Panc1 (cell line): Measurements from ENCODE around the gene GIPC3. TPM values are rescaled to one million over a fixed set of nuclear protein-coding genes. Genes with fewer than 3 reads are reported as not detected.

Source experiments
- ATAC-seq: fragments of 200-7000 bp; cut with Tn5 transposase; 2 replicates; pipeline ENCODE4 v1.9.1; 2020; ENCODE audit warnings: mild to moderate bottlenecking, moderate library complexity
- BruUV-seq: library from RNA; stranded (reverse); fragments of 400-500 nt; replicated peaks from 2 replicates; lab custom pipeline; 2021; lab: Mats Ljungman, UMichigan
- CTCF ChIA-PET: fragments of 300-600 bp; sonication (Branson Sonifier 250); formaldehyde crosslinking; loops from one replicate; lab custom pipeline; 2022; ENCODE audit warnings: antibody characterized with exemption; lab: Charles Lee
- POLR2A ChIA-PET: fragments of 300-600 bp; sonication (Branson Sonifier 250); formaldehyde crosslinking; loops from one replicate; lab custom pipeline; 2022; ENCODE audit warnings: antibody characterized with exemption; lab: Charles Lee
- DNase-seq: peaks from one replicate; pipeline ENCODE4 v3.0.0-alpha.2; 2010; ENCODE audit warnings: low read depth, low spot score
- H3K27ac ChIP-seq: 2 replicates; pipeline ENCODE4 v1.5.1; 2011; ENCODE audit warnings: mild to moderate bottlenecking, low read length, inconsistent platforms
- H3K27me3 ChIP-seq: fragments of 200-500 bp; sonication (Bioruptor generic); 2 replicates; pipeline ENCODE4 v1.6.0; 2014; ENCODE audit warnings: low read length, inconsistent platforms; ENCODE audit not compliant: control insufficient read depth, insufficient read depth
- H3K36me3 ChIP-seq: fragments of 200-500 bp; sonication (Bioruptor generic); 2 replicates; pipeline ENCODE4 v1.5.1; 2014; ENCODE audit warnings: inconsistent platforms, mild to moderate bottlenecking, low read length, moderate library complexity; ENCODE audit not compliant: control insufficient read depth, insufficient read depth
- H3K4me1 ChIP-seq: 2 replicates; pipeline ENCODE4 v1.5.1; 2011; ENCODE audit warnings: inconsistent platforms, mild to moderate bottlenecking, low read length, moderate library complexity; ENCODE audit not compliant: control insufficient read depth, insufficient read depth
- H3K4me3 ChIP-seq, 2 experiments: 2 replicates each; pipeline ENCODE4 v1.5.1; 2011 to 2012; ENCODE audit warnings: low read depth in 2 of 2, low read length in 2 of 2, mild to moderate bottlenecking in 2 of 2, inconsistent platforms in 1 of 2, moderate library complexity in 1 of 2
- H3K9me3 ChIP-seq: fragments of 200-500 bp; sonication (Bioruptor generic); 2 replicates; pipeline ENCODE4 v1.5.1; 2014; ENCODE audit warnings: low read depth, mild to moderate bottlenecking, inconsistent platforms, low read length, moderate library complexity; ENCODE audit not compliant: control insufficient read depth, insufficient read depth
- POLR2AphosphoS5 ChIP-seq: IDR thresholded peaks from 2 replicates; pipeline ENCODE4 v1.6.1; 2012; ENCODE audit warnings: mild to moderate bottlenecking, low read depth, low read length, moderate library complexity
- SIN3A ChIP-seq: IDR thresholded peaks from 2 replicates; pipeline ENCODE4 v1.6.1; 2012; ENCODE audit warnings: low read depth, mild to moderate bottlenecking, low read length, moderate library complexity, borderline replicate concordance; ENCODE audit not compliant: insufficient read depth
- TCF7L2 ChIP-seq: IDR thresholded peaks from 2 replicates; pipeline ENCODE4 v1.6.1; 2011; ENCODE audit warnings: mild to moderate bottlenecking, low read depth, low read length, inconsistent platforms
- in situ Hi-C: cut with HindIII; loops from 2 replicates; pipeline ENCODE4 v1.10.0; 2016; ENCODE audit warnings: low sequenced_read_pairs, low pct_unique_long_range_greater_than_20kb
- intact Hi-C: fragments of 100-400 bp; cut with micrococcal nuclease; formaldehyde crosslinking; loops from one replicate; pipeline ENCODE4 v1.10.0; 2022; ENCODE audit not compliant: unreplicated experiment
- total RNA-seq: library from RNA; stranded (reverse); gene quantifications from one replicate; pipeline ENCODE4 v1.2.1, GENCODE V29; 2021; ENCODE audit not compliant: unreplicated experiment
- TF ChIP-seq, protein P1 (sequence below), 2 experiments: IDR thresholded peaks; 2 replicates each; pipeline ENCODE4 v1.6.1; 2011 to 2012; ENCODE audit warnings: low read depth in 2 of 2, control low read depth in 1 of 2, low read length in 1 of 2, mild to moderate bottlenecking in 1 of 2, moderate library complexity in 1 of 2; ENCODE audit not compliant: insufficient read depth in 1 of 2
- TF ChIP-seq, protein P2 (sequence below): fragments of 450-650 bp; IDR thresholded peaks from 2 replicates; pipeline ENCODE4 v1.5.1; 2017; ENCODE audit warnings: mild to moderate bottlenecking

GIPC3 gene
- total RNA-seq, 1 experiment from 2014 or later = 0.92 TPM

DNA sequence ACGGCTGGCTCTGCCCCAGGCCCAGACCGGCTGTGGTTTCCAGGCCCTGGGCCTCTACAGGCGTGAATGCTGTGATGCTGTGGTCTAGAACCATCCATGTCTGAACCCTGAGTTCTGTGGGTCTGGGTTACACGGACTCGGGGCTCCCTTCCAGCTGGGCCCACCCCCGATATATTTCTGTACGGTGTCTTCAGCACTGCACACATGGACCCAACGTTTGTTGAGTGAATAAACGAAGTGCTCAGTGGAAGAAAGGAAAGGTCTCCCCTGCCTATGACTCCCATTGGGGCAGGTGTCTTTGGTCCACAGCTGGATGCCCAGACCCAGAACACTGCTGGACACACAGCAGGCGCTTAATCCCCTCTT is 39.6 kb upstream of the GIPC3 start:
- no peaks in the 10 kb centered on the region for H3K4me1 ChIP-seq
- no peak overlapping the region for H3K27ac ChIP-seq
- in situ Hi-C loops = no loop called here
- ChIA-PET POLR2A (interaction anchor here (0.6 kb wide), 1 partner anchor 85 kb away, joined by 6 read pairs; no protein-coding TSS in a partner anchor), CTCF (interaction anchor here (0.6 kb wide), 1 partner anchor 218 kb away, joined by 4 read pairs; no protein-coding TSS in a partner anchor)
- intact Hi-C loops = no loop called here
- ATAC-seq (no peak), DNase-seq (no peak)
- no TSS peak for BruUV-seq
- H3K36me3 ChIP-seq = 0 out of 2 replicates have a peak, but pooled peaks cover 3% of the 10 kb centered on the region
- TF ChIP-seq, protein P1, sequence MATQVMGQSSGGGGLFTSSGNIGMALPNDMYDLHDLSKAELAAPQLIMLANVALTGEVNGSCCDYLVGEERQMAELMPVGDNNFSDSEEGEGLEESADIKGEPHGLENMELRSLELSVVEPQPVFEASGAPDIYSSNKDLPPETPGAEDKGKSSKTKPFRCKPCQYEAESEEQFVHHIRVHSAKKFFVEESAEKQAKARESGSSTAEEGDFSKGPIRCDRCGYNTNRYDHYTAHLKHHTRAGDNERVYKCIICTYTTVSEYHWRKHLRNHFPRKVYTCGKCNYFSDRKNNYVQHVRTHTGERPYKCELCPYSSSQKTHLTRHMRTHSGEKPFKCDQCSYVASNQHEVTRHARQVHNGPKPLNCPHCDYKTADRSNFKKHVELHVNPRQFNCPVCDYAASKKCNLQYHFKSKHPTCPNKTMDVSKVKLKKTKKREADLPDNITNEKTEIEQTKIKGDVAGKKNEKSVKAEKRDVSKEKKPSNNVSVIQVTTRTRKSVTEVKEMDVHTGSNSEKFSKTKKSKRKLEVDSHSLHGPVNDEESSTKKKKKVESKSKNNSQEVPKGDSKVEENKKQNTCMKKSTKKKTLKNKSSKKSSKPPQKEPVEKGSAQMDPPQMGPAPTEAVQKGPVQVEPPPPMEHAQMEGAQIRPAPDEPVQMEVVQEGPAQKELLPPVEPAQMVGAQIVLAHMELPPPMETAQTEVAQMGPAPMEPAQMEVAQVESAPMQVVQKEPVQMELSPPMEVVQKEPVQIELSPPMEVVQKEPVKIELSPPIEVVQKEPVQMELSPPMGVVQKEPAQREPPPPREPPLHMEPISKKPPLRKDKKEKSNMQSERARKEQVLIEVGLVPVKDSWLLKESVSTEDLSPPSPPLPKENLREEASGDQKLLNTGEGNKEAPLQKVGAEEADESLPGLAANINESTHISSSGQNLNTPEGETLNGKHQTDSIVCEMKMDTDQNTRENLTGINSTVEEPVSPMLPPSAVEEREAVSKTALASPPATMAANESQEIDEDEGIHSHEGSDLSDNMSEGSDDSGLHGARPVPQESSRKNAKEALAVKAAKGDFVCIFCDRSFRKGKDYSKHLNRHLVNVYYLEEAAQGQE (IDR thresholded peaks at IDR 0.05; ENCODE audit: insufficient read depth in 1 of 2, low read depth in 2 of 2, low read length in 1 of 2) = no peak
- TF ChIP-seq POLR2AphosphoS5 = no peak
- TF ChIP-seq SIN3A = no peak
- TF ChIP-seq, protein P2, sequence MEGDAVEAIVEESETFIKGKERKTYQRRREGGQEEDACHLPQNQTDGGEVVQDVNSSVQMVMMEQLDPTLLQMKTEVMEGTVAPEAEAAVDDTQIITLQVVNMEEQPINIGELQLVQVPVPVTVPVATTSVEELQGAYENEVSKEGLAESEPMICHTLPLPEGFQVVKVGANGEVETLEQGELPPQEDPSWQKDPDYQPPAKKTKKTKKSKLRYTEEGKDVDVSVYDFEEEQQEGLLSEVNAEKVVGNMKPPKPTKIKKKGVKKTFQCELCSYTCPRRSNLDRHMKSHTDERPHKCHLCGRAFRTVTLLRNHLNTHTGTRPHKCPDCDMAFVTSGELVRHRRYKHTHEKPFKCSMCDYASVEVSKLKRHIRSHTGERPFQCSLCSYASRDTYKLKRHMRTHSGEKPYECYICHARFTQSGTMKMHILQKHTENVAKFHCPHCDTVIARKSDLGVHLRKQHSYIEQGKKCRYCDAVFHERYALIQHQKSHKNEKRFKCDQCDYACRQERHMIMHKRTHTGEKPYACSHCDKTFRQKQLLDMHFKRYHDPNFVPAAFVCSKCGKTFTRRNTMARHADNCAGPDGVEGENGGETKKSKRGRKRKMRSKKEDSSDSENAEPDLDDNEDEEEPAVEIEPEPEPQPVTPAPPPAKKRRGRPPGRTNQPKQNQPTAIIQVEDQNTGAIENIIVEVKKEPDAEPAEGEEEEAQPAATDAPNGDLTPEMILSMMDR = no peak
- H3K27me3 ChIP-seq = no peaks in the 10 kb centered on the region
- H3K4me3 ChIP-seq = no peak overlapping the region
- H3K9me3 ChIP-seq = no peaks in the 10 kb centered on the region

DNA sequence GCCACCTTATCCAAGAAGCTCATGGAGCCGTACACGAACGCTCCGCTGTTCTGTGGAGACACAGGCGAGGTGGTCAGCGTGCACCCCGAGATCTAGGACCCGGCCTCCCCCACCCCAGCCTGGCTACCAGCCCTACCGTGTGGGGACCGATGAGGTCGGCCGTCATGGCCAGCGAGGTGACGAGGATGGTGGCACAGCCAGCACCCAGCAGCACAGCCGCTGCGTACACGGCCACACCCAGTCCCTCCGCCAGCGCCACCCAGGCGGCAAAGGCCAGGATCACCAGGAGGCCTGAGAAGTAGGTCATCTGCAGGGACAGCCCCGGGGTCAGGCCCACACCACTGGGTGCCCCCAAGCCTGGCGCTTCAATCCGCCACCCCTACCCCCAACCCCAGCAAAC is 39.2 kb upstream of the GIPC3 start:
- BruUV-seq = no TSS peak
- Histone ChIP-seq H3K4me1 (no peaks in the 10 kb centered on the region), H3K36me3 (0 out of 2 replicates have a peak, but pooled peaks cover 3% of the 10 kb centered on the region), H3K27ac (no peak overlapping the region), H3K9me3 (no peaks in the 10 kb centered on the region), H3K4me3 (no peak overlapping the region), H3K27me3 (no peaks in the 10 kb centered on the region)
- no peak for DNase-seq
- intact Hi-C loops (no loop called here), in situ Hi-C loops (no loop called here)
- CTCF ChIA-PET = no interaction called here
- ATAC-seq = no peak
- POLR2A ChIA-PET = interaction anchor here (0.6 kb wide), 1 partner anchor 85 kb away, joined by 6 read pairs; no protein-coding TSS in a partner anchor
- TF ChIP-seq SIN3A (no peak), TCF7L2 (no peak), POLR2AphosphoS5 (no peak)
- TF ChIP-seq, protein P2 = no peak
- TF ChIP-seq, protein P1 (IDR thresholded peaks at IDR 0.05; ENCODE audit: insufficient read depth in 1 of 2, low read depth in 2 of 2, low read length in 1 of 2) = no peak
